Activated naive CD4-positive, alpha-beta T cell treated with anti-CD3 and anti-CD28 coated beads, Interleukin-2, amount 50 U/mL, for 16 hours (primary cell): ENCODE data around the gene ZNF253.
A peak's percentile ranks its signal among the peaks of the same experiment; 100 is the strongest.
"Not testable (repeated sequence)": the region's sequence is repeated elsewhere in the genome, so short reads cannot be mapped to it uniquely, and the experiment has no call there.

Source experiments
- DNase-seq: peaks from one replicate; pipeline ENCODE4 v3.0.0-alpha.2; 2020

The ZNF253 gene

DNA sequence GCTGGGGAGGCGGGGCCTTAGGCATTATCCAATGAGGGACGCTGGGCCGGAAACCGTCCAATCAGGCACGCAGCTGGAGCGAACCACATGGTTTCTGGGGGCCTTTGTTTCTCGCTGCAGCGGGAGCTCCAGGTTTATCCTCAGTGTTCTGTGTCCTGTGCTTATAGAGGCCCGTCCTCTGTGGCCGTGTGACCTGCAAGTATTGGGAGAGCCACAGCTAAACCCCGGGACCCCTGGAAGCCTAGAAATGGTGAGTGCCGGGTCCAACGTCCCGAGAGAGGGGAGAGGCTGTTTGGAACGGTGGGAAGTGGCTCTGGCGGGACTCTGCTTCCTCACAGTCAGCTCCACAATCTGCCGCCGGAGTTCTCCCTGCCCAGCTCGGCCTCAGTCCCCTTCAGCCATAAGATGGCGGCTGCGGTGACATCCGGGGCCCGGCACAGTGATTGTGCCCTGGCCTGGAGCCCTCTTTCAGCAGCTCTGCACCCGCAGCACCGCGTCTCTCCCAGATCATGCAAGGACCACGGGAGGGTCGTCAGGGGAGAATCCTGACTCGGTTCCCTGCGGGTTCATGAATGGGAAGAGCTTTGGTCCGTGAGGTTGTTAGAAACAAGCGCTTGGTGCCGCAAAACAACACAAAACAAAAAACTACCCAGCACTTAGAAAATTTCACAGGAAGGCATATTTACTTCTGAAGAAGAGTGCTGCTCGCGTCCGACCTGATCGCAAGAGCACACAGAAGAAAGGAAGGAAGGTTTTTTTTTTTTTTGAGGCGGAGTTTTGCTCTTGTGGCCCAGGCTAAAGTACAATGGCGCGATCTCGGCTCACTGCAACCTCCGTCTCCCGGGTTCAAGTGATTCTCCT is at the start of gene ZNF253:
Gene ZNF253 (plus strand): TSS at position 133 of the 861 bp plus-strand sequence. CDS start 115 bp downstream, at position 248.
- DNase-seq: peak; percentile 96

DNA sequence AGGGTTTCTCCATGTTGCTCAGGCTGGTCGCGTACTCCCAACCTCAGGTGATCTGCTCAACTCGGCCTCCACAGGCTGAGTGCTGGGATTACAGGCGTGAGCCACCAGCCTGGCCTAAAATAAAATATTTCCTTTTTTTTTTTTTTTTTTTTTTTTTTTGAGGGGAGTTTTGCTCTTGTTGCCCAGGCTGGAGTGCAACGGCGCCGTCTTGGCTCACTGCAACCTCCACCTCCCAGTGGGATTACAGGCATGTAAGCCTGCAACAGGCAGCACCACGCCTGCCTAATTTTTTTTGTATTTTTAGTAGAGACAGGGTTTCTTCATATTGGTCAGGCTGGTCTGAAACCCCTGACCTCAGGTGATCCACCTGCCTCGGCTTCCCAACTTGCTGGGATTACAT is 49.0 kb upstream of the ZNF253 start:
- no peak for DNase-seq

DNA sequence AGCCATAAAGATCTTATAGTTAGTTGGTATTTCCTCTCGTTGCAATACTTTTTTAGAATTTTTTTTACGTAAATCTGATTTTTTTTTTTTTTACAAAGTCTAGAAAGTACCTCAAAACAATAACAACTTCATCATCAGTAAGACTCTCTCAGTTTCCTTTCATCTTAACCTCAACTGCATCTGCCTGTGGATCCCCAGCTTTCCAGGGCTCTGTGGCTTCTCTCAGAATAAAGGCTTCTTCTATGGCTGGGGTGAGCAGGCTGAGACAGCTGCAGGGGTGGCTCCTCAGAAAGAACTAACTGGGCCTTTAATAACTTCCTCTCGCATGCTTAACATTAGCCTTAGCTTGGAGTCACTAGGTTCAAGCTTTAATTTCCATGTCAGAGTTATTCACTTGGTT is 48.3 kb upstream of the ZNF253 start:
- peak; percentile 51 for DNase-seq

DNA sequence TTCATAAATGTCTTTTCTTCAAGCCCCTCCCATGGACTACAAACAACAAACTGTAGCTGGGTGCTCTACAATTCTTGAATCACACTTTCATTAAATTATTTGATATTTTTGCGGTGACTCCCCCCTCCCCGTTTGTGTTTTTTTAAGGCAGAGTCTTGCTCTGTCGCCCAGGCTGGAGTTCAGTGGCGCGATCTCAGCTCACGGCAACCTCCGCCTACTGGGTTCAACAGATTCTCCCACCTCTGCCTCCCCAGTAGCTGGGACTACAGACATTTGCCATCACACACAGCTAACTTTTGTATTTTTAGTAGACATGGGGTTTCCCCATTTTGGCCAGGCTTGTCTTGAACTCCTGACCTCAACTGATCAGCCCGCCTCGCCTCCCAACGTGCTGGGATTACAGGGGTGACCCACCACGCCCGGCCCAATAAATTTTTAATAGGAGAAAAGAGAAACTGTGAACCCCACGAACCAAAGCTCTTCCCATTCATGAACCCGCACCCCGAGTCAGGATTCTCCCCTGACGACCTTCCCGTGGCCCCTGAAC is 44.8 kb upstream of the ZNF253 start:
- no peak for DNase-seq

DNA sequence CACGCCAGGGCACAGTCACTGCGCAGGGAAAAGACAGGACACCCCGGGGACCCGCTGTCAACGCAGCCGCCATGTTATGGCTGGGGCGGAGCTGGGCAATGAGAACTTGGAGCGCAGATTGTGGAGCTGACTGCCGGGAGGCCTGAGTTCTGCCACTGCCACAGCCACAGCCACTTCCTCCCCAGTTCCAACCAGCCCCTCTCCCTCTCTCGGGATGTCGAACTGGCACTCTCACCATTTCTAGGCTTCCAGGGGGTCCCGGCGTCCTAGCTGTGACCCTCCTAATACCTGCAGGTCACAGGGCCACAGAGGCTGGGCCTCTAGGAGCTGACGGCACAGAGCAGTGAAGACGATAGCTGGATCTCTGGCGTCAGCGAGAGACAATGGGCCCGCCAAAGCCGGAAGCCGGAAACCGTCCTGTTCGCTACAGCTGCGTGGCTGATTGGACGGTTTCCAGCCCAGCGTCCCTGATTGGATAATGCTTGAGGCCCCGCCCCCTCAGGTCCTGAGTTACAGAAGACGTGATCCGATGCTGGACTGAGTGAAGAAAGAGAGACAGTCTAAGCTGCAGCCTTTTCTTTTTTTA is 44.2 kb upstream of the ZNF253 start, which contains the start of gene ZNF506:
Gene ZNF506 (minus strand): TSS at position 385 of the 586 bp plus-strand sequence. CDS start 147 bp downstream, at position 238.
- DNase-seq: peak; percentile 98

DNA sequence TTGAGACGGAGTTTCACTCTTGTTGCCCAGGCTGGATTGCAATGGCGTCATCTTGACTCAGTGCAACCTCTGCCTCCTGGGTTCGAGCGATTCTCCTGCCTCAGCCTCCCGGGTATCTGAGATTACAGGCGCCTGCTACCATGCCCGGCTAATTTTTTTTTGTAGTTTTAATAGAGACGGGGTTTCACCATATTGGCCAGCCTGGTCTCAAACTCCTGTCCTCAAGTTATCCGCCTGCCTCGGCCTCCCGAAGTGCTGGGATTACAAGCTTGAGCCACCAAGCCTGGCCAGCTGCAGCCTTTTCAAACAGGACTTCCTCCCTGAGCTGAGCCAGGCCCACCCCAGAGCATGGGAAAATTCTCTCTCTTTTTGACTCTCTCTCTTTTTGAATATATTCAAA is 43.7 kb upstream of the ZNF253 start:
- DNase-seq: not testable (repeated sequence)

DNA sequence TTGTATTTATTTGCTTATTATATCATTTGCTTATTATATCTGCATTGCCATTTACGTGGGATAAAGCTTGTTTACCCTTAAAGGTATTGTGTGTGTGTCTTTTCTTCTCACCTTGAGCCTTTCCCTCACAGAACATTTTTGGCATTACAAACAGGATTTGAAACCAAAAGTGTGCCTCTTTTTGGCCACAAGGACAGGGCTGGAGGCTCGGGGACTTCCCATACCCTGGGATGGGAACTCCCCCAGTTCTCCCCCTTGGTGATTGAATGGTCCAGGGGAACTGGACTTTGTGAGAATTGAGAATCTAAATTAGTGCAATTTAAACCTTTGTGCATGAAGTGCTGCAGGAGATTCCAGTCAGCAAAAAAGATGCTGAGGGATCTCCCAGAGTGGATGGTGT is 41.8 kb upstream of the ZNF253 start:
- DNase-seq: no peak

DNA sequence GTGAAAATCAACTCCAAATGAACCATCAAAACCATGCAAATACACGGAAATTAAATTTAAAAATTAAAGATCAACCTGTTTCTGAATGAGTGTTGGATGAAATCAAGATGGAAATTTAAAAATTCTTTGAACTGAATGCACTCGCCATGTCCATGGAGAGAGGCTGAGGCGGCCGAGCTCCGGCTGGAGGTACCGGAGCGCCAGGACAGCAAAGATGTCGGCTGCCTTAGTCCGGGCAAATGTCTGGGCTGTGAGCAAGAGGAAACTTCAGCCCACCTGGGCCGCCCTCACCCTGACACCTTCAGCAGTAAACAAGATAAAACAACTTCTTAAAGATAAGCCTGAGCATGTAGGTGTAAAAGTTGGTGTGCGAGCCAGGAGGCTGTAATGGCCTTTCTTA is 38.8 kb upstream of the ZNF253 start:
- DNase-seq: no peak

DNA sequence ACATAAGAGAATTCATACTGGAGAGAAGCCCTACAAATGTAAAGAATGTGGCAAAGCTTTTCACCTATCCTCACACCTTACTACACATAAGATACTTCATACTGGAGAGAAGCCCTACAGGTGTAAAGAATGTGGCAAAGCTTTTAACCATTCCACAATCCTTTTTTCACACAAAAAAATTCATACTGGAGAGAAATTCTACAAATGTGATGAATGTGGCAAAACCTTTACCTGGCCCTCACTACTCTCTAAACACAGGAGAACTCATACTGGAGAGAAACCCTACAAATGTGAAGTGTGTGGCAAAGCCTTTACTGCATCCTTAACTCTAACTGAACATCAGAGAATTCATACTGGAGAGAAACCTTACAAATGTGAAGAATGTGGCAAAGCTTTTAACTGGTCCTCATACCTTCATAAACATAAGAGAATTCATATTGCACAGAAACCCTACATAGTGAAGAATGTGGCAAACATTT is 30.1 kb upstream of the ZNF253 start:
- no peak for DNase-seq

DNA sequence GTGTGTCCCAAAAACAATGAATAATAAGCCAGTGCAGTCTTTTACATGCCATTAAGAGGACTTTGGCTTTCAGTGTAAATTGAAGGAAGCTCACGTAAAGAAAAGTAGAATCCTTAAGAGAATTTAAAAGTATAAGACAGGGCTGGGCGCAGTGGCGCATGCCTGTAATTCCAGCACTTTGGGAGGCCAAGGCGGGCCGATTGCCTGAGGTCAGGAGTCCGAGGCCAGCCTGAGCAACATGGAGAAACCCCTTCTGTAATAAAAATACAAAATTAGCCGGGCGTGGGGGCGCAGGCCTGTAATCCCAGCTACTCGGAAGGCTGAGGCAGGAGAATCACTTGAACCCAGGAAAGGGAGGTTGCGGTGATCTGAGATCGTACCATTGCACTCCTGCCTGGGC is 17.9 kb upstream of the ZNF253 start:
- DNase-seq: no peak

DNA sequence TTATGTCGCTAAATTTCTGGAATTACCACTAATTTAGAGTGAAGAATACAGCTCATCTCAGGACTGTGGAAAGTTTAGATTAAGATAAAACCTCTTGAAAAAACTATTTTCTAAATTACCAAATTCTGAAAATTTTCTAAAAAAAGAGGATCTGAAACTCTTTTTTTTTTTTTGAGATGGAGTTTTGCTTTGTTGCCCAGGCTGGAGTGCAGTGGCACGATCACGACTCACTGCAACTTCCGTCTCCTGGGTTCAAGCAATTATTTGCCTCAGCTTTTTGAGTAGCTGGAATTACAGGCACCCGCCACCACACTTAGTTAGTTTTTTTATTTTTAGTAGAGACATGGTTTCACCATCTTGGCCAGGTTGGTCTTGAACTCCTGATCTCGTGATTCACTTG is 16.6 kb upstream of the ZNF253 start:
- no peak for DNase-seq

DNA sequence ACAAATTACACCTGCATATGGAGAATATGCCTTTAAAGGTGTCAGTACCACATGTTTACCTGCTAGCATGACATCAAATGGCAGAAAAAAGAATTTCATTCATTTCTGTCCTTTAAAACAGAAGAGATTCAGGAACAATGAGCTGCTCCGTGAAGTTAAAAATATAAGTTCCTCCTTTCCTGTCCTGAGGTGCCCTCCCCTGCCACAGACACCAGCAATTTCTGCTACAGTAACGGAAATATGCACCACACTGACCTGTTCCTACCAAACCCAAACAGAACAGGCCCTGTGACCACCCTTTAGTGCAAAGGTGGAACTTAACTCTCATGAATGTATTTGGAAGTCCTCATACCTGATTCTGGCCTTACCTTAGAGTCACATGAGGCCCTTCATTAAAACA is 13.9 kb upstream of the ZNF253 start:
- not testable (repeated sequence) for DNase-seq

DNA sequence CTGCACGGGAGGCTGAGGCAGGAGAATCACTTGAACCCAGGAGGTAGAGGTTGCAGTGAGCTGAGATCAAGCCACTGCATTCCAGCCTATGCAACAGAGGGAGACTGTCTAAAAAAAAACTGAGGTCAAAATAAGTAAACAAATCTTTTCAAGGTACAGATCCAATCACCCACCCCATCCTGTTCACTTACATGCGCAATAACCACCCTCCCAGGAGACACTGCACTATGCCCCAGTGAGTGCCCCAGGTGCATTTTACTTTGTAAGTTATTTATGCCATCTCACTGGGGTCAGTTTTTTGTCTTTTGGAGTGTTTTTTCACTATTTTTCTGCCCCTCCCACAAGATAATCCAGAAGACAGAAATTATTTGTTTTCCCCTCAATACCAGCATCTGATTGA is 6.9 kb upstream of the ZNF253 start:
- DNase-seq: no peak

DNA sequence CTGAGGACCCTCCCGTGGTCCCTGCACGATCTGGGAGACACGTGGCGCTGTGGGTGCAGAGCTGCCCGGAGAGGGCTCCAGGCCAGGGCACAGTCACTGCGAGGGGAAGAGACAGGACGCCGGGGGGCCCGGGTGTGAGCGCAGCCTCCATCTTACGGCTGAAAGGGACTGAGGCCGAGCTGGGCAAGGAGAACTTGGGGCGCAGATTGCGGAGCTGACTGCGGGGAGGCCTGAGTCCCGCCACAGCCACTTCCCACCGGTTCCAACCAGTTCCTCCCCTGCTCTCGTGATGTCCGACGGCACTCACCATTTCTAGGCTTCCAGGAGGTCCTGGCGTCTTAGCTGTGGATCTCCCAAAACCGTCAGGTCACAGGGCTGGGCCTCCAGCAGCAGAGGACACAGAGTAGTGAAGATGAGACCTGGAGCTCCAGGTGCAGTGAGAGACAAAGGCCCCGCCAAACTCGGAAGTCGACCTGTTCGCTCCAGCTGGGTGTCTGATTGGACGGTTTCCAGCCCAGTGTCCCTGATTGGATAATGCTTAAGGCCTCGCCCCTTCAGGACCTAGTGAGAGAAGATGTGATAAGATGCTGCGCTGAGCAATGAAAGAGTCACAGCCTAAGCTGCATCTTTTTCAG is 4.8 kb upstream of the ZNF253 start:
- DNase-seq: peak; percentile 43

DNA sequence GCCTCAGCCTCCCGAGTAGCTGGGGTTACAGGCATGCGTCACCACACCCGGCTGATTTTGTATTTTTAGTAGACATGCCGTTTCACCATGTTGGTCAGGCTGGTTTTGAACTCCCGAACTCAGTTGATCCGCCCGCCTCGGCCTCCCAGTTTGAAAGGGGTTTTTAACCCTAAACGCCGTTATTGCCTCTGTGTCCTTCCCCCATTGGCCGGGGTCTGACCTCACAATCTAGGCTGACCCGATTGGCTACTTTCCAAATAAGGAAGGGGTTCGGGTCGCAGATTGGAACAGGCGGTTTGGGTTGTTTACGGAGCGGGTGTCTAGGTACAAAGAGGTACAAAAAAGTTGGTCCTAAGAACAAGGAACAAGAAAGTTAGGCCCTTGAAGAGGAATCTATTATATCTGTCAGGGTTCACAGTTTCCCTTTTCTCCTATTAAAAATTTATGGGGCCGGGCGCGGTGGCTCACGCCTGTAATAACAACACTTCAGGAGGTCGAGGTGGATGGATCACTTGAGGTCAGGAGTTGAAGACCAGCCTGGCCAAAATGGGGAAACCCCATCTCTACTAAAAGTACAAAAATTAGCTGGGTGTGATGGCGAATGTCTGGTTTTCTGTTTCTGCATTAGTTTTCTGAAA is 1.0 kb downstream of the ZNF253 start:
- DNase-seq: peak; percentile 45

DNA sequence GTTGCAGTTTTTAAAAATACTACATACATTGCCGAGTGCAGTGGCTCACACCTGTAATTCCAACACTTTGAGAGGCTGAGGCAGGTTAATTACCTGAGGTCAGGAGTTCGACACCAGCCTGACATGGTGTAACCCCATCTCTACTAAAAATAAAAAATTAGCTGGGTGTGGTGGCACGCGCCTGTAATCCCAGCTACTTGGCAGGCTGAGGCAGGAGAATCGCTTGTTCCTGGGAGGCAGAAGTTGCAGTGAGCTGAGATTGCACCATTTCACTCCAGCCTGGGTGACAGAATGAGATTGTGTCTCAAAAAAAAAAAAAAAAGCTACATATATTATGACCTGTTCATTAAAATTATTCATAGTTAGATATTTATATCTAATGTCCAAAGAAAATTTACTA is 4.4 kb downstream of the ZNF253 start:
- DNase-seq: not testable (repeated sequence)

DNA sequence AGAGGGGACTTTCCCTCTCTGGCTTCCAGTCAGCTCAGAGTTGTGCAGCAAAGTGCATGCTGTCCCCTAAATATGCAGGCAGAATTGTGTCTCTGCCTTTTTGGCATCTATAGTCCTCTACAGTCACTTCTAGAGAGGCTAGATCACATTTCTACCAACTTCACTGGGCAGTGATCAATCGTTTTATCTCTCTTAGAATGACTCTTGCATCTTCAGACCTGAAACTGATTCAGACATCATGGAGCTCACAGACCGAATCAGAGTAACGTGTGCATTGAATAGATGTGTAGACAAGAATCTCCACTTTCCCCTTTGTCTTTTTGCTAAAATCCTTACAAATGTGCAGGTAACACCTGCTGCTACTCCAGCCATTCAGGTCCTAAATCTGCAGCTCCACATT is 6.2 kb downstream of the ZNF253 start:
- DNase-seq: no peak

DNA sequence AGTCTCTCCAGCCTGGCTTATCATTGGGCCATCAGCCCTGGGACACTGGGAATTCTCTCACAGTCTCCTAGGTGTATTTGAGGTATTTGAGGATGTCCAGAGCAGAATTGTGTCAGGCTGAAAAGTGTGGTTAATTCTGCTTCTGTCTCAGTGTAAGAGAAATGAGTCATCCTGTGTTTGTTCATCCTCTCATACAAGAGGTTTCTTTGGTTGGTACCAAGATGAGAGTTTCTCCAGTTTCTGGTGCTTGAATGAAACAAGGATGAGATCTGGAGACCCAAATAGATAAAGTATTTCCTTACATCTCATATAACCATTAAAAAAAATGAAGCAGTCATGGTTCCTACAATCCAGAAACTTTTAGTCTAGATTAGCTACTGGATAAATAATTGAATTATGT is 7.7 kb downstream of the ZNF253 start:
- no peak for DNase-seq

DNA sequence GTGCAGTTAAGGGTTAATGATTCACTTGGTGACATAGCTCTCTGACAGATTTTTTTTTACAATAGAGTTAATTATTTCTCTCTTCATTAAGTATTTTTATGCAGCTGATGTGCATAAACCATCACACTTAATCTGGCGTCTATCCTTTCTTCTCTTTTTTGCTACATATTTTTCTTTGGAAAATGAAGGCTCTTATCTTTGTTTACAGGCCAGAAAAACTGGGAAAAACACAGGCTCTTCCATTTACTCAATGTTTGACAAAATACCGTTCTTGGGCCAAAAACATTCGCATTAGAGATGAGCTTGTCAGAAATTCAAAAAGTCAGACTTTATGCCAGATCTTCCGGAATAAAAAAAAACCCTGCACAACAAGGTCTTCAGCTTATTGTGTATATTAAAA is 12.0 kb downstream of the ZNF253 start:
- DNase-seq: no peak

DNA sequence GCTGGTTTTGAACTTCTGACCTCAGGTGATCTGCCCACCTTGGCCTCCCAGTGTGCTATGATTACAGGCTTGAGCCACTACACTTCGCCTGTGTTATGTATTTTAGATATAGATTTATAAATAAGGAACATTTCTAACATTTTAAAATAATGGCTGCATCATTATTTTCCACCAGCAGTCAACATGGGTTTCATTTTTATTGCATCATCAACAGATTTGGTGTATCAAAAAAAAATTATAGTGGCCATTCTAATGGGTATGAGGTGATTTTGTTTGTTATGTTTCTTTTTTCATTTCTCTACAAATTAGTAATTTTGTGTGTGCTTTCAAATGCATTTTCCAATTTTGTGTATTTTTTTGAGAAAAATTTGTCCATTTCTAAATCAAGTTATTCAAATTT is 18.9 kb downstream of the ZNF253 start:
- DNase-seq: no peak

DNA sequence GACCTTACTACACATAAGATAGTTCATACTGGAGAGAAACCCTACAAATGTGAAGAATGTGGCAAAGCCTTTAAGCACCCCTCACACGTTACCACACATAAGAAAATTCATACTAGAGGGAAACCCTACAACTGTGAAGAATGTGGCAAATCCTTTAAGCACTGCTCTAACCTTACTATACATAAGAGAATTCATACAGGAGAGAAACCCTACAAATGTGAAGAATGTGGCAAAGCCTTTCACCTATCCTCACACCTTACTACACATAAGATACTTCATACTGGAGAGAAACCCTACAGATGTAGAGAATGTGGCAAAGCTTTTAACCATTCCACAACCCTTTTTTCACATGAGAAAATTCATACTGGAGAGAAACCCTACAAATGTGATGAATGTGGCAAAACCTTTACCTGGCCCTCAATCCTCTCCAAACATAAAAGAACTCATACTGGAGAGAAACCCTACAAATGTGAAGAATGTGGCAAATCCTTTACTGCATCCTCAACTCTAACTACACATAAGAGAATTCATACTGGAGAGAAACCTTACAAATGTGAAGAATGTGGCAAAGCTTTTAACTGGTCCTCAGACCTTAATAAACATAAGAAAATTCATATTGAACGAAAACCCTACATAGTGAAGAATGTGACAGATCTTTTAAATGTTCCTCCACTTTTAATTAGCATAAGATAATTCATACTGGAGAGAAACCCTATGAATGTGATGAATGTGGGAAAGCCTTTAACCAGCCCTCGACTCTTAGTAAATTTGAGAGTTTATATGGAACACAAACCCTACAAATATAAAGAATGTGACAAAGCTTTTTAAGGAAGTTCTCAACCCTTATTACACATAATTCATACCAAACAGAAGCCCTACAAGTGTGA is 26.6 kb downstream of the ZNF253 start:
- not testable (repeated sequence) for DNase-seq
